ENCODE data around the gene BMPER. TPM values are rescaled to one million over a fixed set of nuclear protein-coding genes. Genes with fewer than 3 reads are reported as not detected.

BMPER gene
- polyA plus RNA-seq, 1 donor from 2014 or later = 2.1 TPM

DNA sequence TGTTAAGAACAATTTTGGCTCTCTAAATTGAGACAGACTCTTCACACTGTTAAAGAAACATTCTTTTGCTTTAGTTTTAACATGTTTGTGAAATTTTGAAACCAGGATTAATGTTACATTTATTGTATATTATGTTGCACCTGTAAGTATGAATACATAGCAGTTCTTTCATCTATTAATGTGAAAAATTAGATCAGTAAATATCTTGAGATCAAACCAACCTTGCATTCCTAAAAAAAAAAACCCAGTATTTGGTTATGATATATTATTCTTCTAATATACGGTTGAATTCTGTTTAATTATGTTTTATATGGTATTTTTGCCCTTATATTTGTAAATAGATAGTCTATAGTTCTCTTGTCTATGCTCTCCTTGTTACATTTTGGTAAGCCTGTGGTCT, 219.4 kb downstream of the BMPER start:
- Histone ChIP-seq H3K36me3 (ENCODE audit: insufficient read depth, low read length) (no peaks in the 10 kb centered on the region), H3K27me3 (ENCODE audit: insufficient read depth, low read depth, low read length) (no peaks in the 10 kb centered on the region), H3K4me2 (ENCODE audit: low read length) (no peak overlapping the region), H3K27ac (ENCODE audit: low read length) (no peak overlapping the region), H2AFZ (ENCODE audit: low read depth, low read length) (no peak overlapping the region), H3K9ac (ENCODE audit: low read length) (no peak overlapping the region), H3K79me2 (replicated peaks; ENCODE audit: insufficient read depth, low read length) (no peaks in the 10 kb centered on the region), H3K9me3 (ENCODE audit: low read length) (no peaks in the 10 kb centered on the region), H4K20me1 (ENCODE audit: insufficient read depth) (no peaks in the 10 kb centered on the region), H3K4me3 (ENCODE audit: low read length) (no peak overlapping the region), H3K9me2 (ENCODE audit: insufficient read depth, low read length) (no peaks in the 10 kb centered on the region), H3F3A (ENCODE audit: insufficient read depth, low read length, poor library complexity, severe bottlenecking) (no peaks in the 10 kb centered on the region)
- TF ChIP-seq EP300 (conservative IDR thresholded peaks at IDR 0.05; ENCODE audit: poor library complexity, severe bottlenecking) (no peak), MXI1 (conservative IDR thresholded peaks at IDR 0.05; ENCODE audit: poor library complexity, severe bottlenecking) (no peak), SMC3 (conservative IDR thresholded peaks at IDR 0.05; ENCODE audit: poor library complexity) (no peak), POLR2AphosphoS5 (IDR thresholded peaks at IDR 0.05) (no peak), EZH2 (IDR thresholded peaks at IDR 0.05; ENCODE audit: borderline replicate concordance, insufficient read depth, low read length, poor library complexity, severe bottlenecking) (no peak), RAD21 (conservative IDR thresholded peaks at IDR 0.05) (no peak), CTCF (IDR thresholded peaks at IDR 0.05; ENCODE audit: poor library complexity, severe bottlenecking) (no peak), TAF1 (IDR thresholded peaks at IDR 0.05; ENCODE audit: low read depth) (no peak)
- TF ChIP-seq, protein P1, sequence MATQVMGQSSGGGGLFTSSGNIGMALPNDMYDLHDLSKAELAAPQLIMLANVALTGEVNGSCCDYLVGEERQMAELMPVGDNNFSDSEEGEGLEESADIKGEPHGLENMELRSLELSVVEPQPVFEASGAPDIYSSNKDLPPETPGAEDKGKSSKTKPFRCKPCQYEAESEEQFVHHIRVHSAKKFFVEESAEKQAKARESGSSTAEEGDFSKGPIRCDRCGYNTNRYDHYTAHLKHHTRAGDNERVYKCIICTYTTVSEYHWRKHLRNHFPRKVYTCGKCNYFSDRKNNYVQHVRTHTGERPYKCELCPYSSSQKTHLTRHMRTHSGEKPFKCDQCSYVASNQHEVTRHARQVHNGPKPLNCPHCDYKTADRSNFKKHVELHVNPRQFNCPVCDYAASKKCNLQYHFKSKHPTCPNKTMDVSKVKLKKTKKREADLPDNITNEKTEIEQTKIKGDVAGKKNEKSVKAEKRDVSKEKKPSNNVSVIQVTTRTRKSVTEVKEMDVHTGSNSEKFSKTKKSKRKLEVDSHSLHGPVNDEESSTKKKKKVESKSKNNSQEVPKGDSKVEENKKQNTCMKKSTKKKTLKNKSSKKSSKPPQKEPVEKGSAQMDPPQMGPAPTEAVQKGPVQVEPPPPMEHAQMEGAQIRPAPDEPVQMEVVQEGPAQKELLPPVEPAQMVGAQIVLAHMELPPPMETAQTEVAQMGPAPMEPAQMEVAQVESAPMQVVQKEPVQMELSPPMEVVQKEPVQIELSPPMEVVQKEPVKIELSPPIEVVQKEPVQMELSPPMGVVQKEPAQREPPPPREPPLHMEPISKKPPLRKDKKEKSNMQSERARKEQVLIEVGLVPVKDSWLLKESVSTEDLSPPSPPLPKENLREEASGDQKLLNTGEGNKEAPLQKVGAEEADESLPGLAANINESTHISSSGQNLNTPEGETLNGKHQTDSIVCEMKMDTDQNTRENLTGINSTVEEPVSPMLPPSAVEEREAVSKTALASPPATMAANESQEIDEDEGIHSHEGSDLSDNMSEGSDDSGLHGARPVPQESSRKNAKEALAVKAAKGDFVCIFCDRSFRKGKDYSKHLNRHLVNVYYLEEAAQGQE (IDR thresholded peaks at IDR 0.05; ENCODE audit: borderline replicate concordance) = no peak

- Histone ChIP-seq H2AFZ (ENCODE audit: low read depth, low read length) (no peak overlapping the region), H3K27me3 (ENCODE audit: insufficient read depth, low read depth, low read length) (no peaks in the 10 kb centered on the region), H3K9ac (ENCODE audit: low read length) (no peak overlapping the region), H3K79me2 (replicated peaks; ENCODE audit: insufficient read depth, low read length) (no peaks in the 10 kb centered on the region), H4K20me1 (ENCODE audit: insufficient read depth) (no peaks in the 10 kb centered on the region), H3F3A (ENCODE audit: insufficient read depth, low read length, poor library complexity, severe bottlenecking) (no peaks in the 10 kb centered on the region), H3K27ac (ENCODE audit: low read length) (no peak overlapping the region), H3K9me3 (ENCODE audit: low read length) (no peaks in the 10 kb centered on the region), H3K4me3 (ENCODE audit: low read length) (no peak overlapping the region), H3K4me2 (ENCODE audit: low read length) (no peak overlapping the region), H3K9me2 (ENCODE audit: insufficient read depth, low read length) (no peaks in the 10 kb centered on the region), H3K36me3 (ENCODE audit: insufficient read depth, low read length) (no peaks in the 10 kb centered on the region)
- TF ChIP-seq CTCF (IDR thresholded peaks at IDR 0.05; ENCODE audit: poor library complexity, severe bottlenecking) (no peak), EP300 (conservative IDR thresholded peaks at IDR 0.05; ENCODE audit: poor library complexity, severe bottlenecking) (no peak), TAF1 (IDR thresholded peaks at IDR 0.05; ENCODE audit: low read depth) (no peak)
- TF ChIP-seq, protein P1 (IDR thresholded peaks at IDR 0.05; ENCODE audit: borderline replicate concordance) = no peak
Measured at GRCh38 chr7:34128762-34129161, 223.4 kb downstream of the BMPER start.

Measured in neural cell (in vitro differentiated cells).